PC-9 (cell line): Measurements from ENCODE around the gene AIG1. TPM values are rescaled to one million over a fixed set of nuclear protein-coding genes. Genes with fewer than 3 reads are reported as not detected.

Experiments used
- BruUV-seq: library from RNA; stranded (reverse); fragments of 400-500 nt; replicated peaks from 2 replicates; lab custom pipeline; 2021; lab: Mats Ljungman, UMichigan
- CTCF ChIA-PET: fragments of 300-600 bp; sonication (Branson Sonifier 250); formaldehyde crosslinking; loops from one replicate; lab custom pipeline; 2022; ENCODE audit warnings: antibody characterized with exemption; lab: Charles Lee
- POLR2A ChIA-PET: fragments of 300-600 bp; sonication (Branson Sonifier 250); formaldehyde crosslinking; loops from one replicate; lab custom pipeline; 2022; ENCODE audit warnings: antibody characterized with exemption; ENCODE audit not compliant: unreplicated experiment; lab: Charles Lee
- DNase-seq, 2 experiments: peaks; one replicate each; pipeline versions ENCODE4 v3.0.0 to v3.0.0-alpha.2; 2015 to 2022; ENCODE audit warnings: mixed read lengths in 1 of 2
- H2AFZ ChIP-seq: fragments of 200-600 bp; sonication (generic); 2 replicates; pipeline ENCODE4 v1.8.1; 2017; ENCODE audit warnings: antibody characterized with exemption
- H3F3A ChIP-seq: fragments of 200-600 bp; sonication (generic); 2 replicates; pipeline ENCODE4 v1.8.1; 2017; ENCODE audit warnings: antibody characterized with exemption, mild to moderate bottlenecking, low read depth; ENCODE audit not compliant: insufficient read depth
- H3K27ac ChIP-seq: fragments of 200-600 bp; sonication (generic); 2 replicates; pipeline ENCODE4 v1.6.1; 2016; ENCODE audit warnings: mixed run types
- H3K27me3 ChIP-seq: fragments of 200-600 bp; sonication (generic); 2 replicates; pipeline ENCODE4 v1.6.1; 2016; ENCODE audit warnings: low read depth, mixed run types; ENCODE audit not compliant: insufficient read depth
- H3K36me3 ChIP-seq: fragments of 200-600 bp; sonication (generic); 2 replicates; pipeline ENCODE4 v1.6.1; 2016; ENCODE audit warnings: low read depth, mixed run types
- H3K4me1 ChIP-seq: fragments of 200-600 bp; sonication (generic); replicated peaks from 2 replicates; pipeline ENCODE4 v1.6.1; 2016; ENCODE audit warnings: mixed run types; ENCODE audit not compliant: insufficient read depth
- H3K4me2 ChIP-seq: fragments of 200-600 bp; sonication (generic); 2 replicates; pipeline ENCODE4 v1.6.1; 2017; ENCODE audit warnings: mixed run types
- H3K4me3 ChIP-seq: fragments of 200-600 bp; sonication (generic); 2 replicates; pipeline ENCODE4 v1.6.1; 2016; ENCODE audit warnings: mixed run types
- H3K79me2 ChIP-seq: fragments of 200-600 bp; sonication (generic); 2 replicates; pipeline ENCODE4 v1.6.1; 2017; ENCODE audit warnings: low read depth, mixed run types
- H3K9me2 ChIP-seq: fragments of 200-600 bp; sonication (generic); 2 replicates; pipeline ENCODE4 v1.8.1; 2017; ENCODE audit warnings: mild to moderate bottlenecking; ENCODE audit not compliant: insufficient read depth
- H3K9me3 ChIP-seq: fragments of 200-600 bp; sonication (generic); 2 replicates; pipeline ENCODE4 v1.8.1; 2016; ENCODE audit warnings: low read depth; ENCODE audit not compliant: insufficient read depth
- H4K20me1 ChIP-seq: fragments of 200-600 bp; sonication (generic); 2 replicates; pipeline ENCODE4 v1.8.1; 2017; ENCODE audit not compliant: insufficient read depth
- EZH2 ChIP-seq: fragments of 200-600 bp; sonication (generic); IDR thresholded peaks from 2 replicates; pipeline ENCODE4 v1.8.0; 2017; ENCODE audit warnings: antibody characterized with exemption, low read depth
- intact Hi-C: fragments of 100-400 bp; cut with micrococcal nuclease; formaldehyde crosslinking; loops from one replicate; pipeline ENCODE4 v1.10.0; 2022; ENCODE audit not compliant: unreplicated experiment
- total RNA-seq: library from RNA; stranded (reverse); gene quantifications from 2 replicates; pipeline ENCODE4 v1.2.3, GENCODE V29; 2021
- TF ChIP-seq, protein P1 (sequence below): fragments of 200-600 bp; sonication (generic); conservative IDR thresholded peaks from 2 replicates; pipeline ENCODE4 v1.6.1; 2017; ENCODE audit warnings: mixed run types, antibody characterized with exemption, mild to moderate bottlenecking, moderate library complexity

AIG1 gene
- total RNA-seq, 1 experiment from 2014 or later = 37.7 TPM

DNA sequence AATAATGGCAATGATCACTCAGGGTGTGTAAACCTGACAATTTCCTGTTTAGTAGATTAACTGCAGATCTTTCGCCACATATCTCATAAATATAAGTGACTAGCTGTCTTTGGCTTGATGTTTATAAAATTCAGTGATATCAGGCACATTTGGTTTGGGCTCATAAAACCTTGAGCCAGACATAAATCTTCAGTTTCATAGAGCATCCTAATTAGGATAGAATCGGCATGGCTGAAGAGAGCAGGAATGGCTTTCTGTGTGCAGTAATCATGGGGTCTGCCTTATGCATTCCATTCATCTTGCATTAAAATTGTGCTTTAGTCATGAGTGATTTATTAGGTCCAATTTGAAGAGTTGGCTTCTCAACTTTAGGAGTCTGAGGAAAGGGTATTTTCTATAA lies 27.2 kb downstream of the AIG1 start:
- no peak for DNase-seq
- Histone ChIP-seq H3K4me1 (no peaks in the 10 kb centered on the region), H4K20me1 (no peaks in the 10 kb centered on the region), H3K36me3 (no peaks in the 10 kb centered on the region), H3K27ac (no peak overlapping the region), H3K9me2 (no peaks in the 10 kb centered on the region), H3K27me3 (no peaks in the 10 kb centered on the region), H3K4me3 (no peak overlapping the region), H3K79me2 (no peaks in the 10 kb centered on the region), H3F3A (no peaks in the 10 kb centered on the region), H3K4me2 (no peak overlapping the region), H2AFZ (no peak overlapping the region), H3K9me3 (no peaks in the 10 kb centered on the region)
- ChIA-PET POLR2A (no interaction called here), CTCF (no interaction called here)
- no peak for TF ChIP-seq EZH2
- TF ChIP-seq, protein P1, sequence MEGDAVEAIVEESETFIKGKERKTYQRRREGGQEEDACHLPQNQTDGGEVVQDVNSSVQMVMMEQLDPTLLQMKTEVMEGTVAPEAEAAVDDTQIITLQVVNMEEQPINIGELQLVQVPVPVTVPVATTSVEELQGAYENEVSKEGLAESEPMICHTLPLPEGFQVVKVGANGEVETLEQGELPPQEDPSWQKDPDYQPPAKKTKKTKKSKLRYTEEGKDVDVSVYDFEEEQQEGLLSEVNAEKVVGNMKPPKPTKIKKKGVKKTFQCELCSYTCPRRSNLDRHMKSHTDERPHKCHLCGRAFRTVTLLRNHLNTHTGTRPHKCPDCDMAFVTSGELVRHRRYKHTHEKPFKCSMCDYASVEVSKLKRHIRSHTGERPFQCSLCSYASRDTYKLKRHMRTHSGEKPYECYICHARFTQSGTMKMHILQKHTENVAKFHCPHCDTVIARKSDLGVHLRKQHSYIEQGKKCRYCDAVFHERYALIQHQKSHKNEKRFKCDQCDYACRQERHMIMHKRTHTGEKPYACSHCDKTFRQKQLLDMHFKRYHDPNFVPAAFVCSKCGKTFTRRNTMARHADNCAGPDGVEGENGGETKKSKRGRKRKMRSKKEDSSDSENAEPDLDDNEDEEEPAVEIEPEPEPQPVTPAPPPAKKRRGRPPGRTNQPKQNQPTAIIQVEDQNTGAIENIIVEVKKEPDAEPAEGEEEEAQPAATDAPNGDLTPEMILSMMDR = no peak
- no TSS peak for BruUV-seq
- intact Hi-C loops = no loop called here

DNA sequence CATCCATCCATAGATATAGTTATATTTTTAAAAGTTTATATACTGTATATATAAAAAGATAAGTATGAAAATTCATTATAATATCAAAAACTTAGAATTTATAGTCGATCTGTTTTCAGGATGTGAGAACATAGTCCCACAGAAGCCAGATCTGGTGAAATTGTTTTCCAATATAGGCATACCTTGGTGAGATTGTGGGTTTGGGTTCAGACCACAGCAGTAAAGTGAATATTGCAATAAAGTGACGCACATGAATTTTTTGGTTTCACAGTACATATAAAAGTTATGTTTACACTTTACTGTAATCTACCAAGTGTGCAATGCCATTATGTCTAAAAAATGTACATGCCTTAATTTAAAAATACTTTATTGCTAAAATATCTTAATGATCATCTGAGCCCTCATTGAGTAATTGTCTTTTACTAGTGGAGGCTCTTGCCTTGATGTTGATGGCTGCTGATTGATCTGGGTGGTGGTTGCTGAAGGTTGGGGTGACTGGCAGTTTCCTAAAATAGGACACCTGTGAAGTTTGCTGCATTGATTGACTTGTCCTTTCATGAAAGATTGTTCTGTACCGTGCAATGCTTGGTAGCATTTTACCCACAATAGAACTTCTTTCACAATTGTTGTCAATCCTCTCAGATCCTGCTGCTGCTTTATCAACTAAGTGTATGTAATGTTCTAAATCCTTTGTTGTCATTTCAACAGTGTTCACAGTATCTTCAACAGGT lies 29.8 kb downstream of the AIG1 start:
- no peak overlapping the region for H3K4me2 ChIP-seq
- ChIA-PET POLR2A (no interaction called here), CTCF (no interaction called here)
- H3K27ac ChIP-seq = no peak overlapping the region
- TF ChIP-seq EZH2 = no peak
- H3K36me3 ChIP-seq = no peaks in the 10 kb centered on the region
- H3K27me3 ChIP-seq = no peaks in the 10 kb centered on the region
- no peaks in the 10 kb centered on the region for H3K4me1 ChIP-seq
- no peaks in the 10 kb centered on the region for H3K9me2 ChIP-seq
- H3K9me3 ChIP-seq = no peaks in the 10 kb centered on the region
- no peaks in the 10 kb centered on the region for H3K79me2 ChIP-seq
- no peaks in the 10 kb centered on the region for H3F3A ChIP-seq
- intact Hi-C loops = no loop called here
- no peak overlapping the region for H2AFZ ChIP-seq
- no TSS peak for BruUV-seq
- no peaks in the 10 kb centered on the region for H4K20me1 ChIP-seq
- no peak for DNase-seq
- H3K4me3 ChIP-seq = no peak overlapping the region

DNA sequence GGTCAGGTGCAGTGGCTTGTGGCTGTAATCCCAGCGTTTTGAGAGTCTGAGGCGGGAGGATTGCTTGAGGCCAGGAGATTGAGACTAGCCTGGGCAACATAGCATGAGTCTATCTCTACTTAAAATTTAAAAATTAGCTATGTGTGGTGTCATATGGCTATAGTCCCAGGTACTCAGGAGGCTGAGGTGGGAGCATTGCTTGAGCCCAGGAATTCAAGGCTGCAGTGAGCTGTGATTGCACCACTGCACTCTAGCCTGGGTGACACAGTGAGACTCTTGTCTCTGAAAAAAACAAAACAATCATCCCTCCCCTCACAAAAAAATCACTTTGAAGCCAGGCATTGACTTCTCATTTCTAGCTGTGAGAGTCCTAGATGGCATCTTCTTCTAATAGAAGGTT lies 32.1 kb downstream of the AIG1 start:
- H3K27me3 ChIP-seq = no peaks in the 10 kb centered on the region
- no peak overlapping the region for H3K4me3 ChIP-seq
- no peak for TF ChIP-seq EZH2
- TF ChIP-seq, protein P1 = no peak
- H3K36me3 ChIP-seq = no peaks in the 10 kb centered on the region
- POLR2A ChIA-PET = no interaction called here
- BruUV-seq = no TSS peak
- H3F3A ChIP-seq = no peaks in the 10 kb centered on the region
- H2AFZ ChIP-seq = no peak overlapping the region
- intact Hi-C loops = no loop called here
- H3K27ac ChIP-seq = no peak overlapping the region
- no peaks in the 10 kb centered on the region for H3K9me3 ChIP-seq
- H4K20me1 ChIP-seq = no peaks in the 10 kb centered on the region
- H3K4me2 ChIP-seq = no peak overlapping the region
- CTCF ChIA-PET = no interaction called here
- H3K79me2 ChIP-seq = no peaks in the 10 kb centered on the region
- DNase-seq = no peak
- no peaks in the 10 kb centered on the region for H3K9me2 ChIP-seq
- H3K4me1 ChIP-seq = no peaks in the 10 kb centered on the region

DNA sequence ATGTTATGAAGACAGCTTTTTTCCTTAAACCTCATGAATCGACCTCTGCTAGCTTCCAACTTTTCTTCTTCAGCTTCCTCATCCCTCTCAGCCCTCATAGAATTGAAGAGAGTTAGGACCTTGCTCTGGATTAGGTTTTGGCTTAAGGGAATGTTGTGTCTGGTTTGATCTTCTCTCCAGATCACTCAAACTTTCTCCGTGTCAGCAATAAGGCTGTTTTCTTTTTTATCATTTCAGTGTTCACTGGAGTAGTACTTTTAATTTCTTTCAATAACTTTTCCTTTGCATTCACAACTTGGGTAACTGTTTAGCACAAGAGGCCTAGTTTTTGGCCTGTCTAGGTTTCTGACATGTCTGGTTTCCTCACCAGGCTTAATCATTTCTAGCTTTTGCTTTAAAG lies 32.6 kb downstream of the AIG1 start:
- no peak overlapping the region for H3K4me2 ChIP-seq
- BruUV-seq = no TSS peak
- CTCF ChIA-PET = no interaction called here

More for the DNA sequence above, 32.6 kb downstream of the AIG1 start:
- no peaks in the 10 kb centered on the region for H3K27me3 ChIP-seq
- no peaks in the 10 kb centered on the region for H3K9me3 ChIP-seq
- no peak for TF ChIP-seq EZH2
- TF ChIP-seq, protein P1 = no peak
- no peaks in the 10 kb centered on the region for H3K9me2 ChIP-seq
- POLR2A ChIA-PET = no interaction called here
- no peaks in the 10 kb centered on the region for H3K4me1 ChIP-seq
- H3K36me3 ChIP-seq = no peaks in the 10 kb centered on the region
- no peak overlapping the region for H2AFZ ChIP-seq
- no peak overlapping the region for H3K27ac ChIP-seq
- no peak overlapping the region for H3K4me3 ChIP-seq
- H4K20me1 ChIP-seq = no peaks in the 10 kb centered on the region
- H3F3A ChIP-seq = no peaks in the 10 kb centered on the region
- intact Hi-C loops = no loop called here
- no peaks in the 10 kb centered on the region for H3K79me2 ChIP-seq
- DNase-seq = no peak
